A673 (cell line): ENCODE measurements around the gene PRPF6. TPM values are rescaled to one million over a fixed set of nuclear protein-coding genes. Genes with fewer than 3 reads are reported as not detected.

Experiments used
- BruUV-seq: library from RNA; stranded (reverse); fragments of 400-500 nt; replicated peaks from 2 replicates; lab custom pipeline; 2021; lab: Mats Ljungman, UMichigan
- CTCF ChIA-PET: fragments of 300-600 bp; sonication (Branson Sonifier 250); formaldehyde crosslinking; loops from one replicate; lab custom pipeline; 2022; ENCODE audit warnings: antibody characterized with exemption; lab: Charles Lee
- POLR2A ChIA-PET: fragments of 300-600 bp; sonication (Branson Sonifier 250); formaldehyde crosslinking; loops from one replicate; lab custom pipeline; 2022; ENCODE audit warnings: antibody characterized with exemption; ENCODE audit not compliant: low non-redundant PET; lab: Charles Lee
- DNase-seq: peaks from one replicate; pipeline ENCODE4 v3.0.0-alpha.2; 2015; ENCODE audit warnings: low spot score
- H3K27ac ChIP-seq: fragments of 200-600 bp; sonication (generic); 2 replicates; pipeline ENCODE4 v1.5.1; 2016; ENCODE audit warnings: mixed run types, low read depth, mild to moderate bottlenecking, mixed read lengths, antibody characterized with exemption, low read length; ENCODE audit not compliant: poor library complexity, severe bottlenecking
- H3K27me3 ChIP-seq: fragments of 200-600 bp; sonication (generic); replicated peaks from 2 replicates; pipeline ENCODE4 v1.6.1; 2017; ENCODE audit warnings: mixed run types, low read depth, mild to moderate bottlenecking, mixed read lengths, antibody characterized with exemption, low read length; ENCODE audit not compliant: insufficient read depth, poor library complexity
- H3K36me3 ChIP-seq: fragments of 200-600 bp; sonication (generic); 2 replicates; pipeline ENCODE4 v1.6.1; 2016; ENCODE audit warnings: mixed run types, mild to moderate bottlenecking, mixed read lengths, antibody characterized with exemption, low read length; ENCODE audit not compliant: insufficient read depth, poor library complexity, severe bottlenecking
- H3K4me1 ChIP-seq: fragments of 200-600 bp; sonication (generic); 2 replicates; pipeline ENCODE4 v1.6.1; 2017; ENCODE audit warnings: mixed run types, mild to moderate bottlenecking, mixed read lengths, antibody characterized with exemption, low read length; ENCODE audit not compliant: insufficient read depth, poor library complexity, severe bottlenecking
- H3K4me3 ChIP-seq: fragments of 200-600 bp; sonication (generic); 2 replicates; pipeline ENCODE4 v1.5.1; 2016; ENCODE audit warnings: low read depth, mixed run types, mild to moderate bottlenecking, mixed read lengths, low read length; ENCODE audit not compliant: poor library complexity, severe bottlenecking
- H3K9me3 ChIP-seq: fragments of 200-600 bp; sonication (generic); 2 replicates; pipeline ENCODE4 v1.6.1; 2016; ENCODE audit warnings: mixed run types, low read depth, mild to moderate bottlenecking, mixed read lengths, antibody characterized with exemption, low read length; ENCODE audit not compliant: poor library complexity, severe bottlenecking
- EZH2 ChIP-seq: fragments of 200-600 bp; sonication (generic); IDR thresholded peaks from 2 replicates; pipeline ENCODE4 v1.6.1; 2017; ENCODE audit warnings: borderline replicate concordance, low read depth, mild to moderate bottlenecking, mixed read lengths, antibody characterized with exemption, low read length; ENCODE audit not compliant: poor library complexity, severe bottlenecking
- intact Hi-C: fragments of 100-400 bp; cut with micrococcal nuclease; formaldehyde crosslinking; loops from one replicate; pipeline ENCODE4 v1.10.0; 2022; ENCODE audit not compliant: unreplicated experiment
- total RNA-seq: library from RNA; stranded (reverse); gene quantifications from 2 replicates; pipeline ENCODE4 v1.2.3, GENCODE V29; 2021
- TF ChIP-seq, protein P1 (sequence below): fragments of 300-800, 200-600 bp; sonication (generic); conservative IDR thresholded peaks from 2 replicates; pipeline ENCODE4 v1.5.1; 2017; ENCODE audit warnings: low read depth, mild to moderate bottlenecking, antibody characterized with exemption, low read length, moderate library complexity, mixed read lengths

The PRPF6 gene
- total RNA-seq, 1 experiment from 2014 or later: 86.3 TPM

DNA sequence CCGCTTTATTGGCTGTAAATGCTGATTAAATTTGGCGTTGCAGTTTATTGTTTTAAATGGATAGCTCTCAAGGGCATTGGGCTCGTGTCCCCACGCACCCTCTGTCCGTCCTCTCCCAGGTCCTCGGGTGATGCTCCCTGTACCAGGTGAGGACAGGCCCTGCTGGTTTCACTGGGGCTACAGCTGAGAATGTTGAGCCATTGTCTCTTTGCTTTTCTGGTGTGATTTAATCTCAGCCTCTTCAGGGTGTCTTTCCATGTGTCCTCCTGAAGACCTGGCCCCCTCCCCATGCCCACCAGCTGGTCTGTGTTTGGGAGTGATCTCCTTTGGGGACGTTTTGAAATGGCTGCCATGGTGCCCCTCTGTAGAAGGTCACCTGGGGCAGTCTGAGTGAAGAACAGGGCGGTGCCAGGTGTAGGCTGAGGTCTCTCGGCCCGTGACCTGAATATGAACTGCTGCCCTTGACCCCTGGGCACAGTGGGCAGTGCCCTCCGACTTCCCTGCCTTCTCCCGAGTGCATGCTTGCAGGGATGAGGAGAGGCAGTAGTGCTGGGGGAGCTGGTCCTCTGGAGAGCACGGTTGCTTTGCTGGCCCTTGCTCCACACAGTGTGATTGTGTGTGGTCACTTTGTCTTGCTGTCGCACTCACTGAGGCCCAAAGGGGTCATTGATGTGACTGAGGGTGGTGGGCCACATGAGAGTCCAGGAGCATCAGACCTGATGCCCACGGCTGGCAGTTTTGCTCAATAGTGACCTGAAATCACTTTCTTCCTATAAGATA lies 42.6 kb downstream of the PRPF6 start:
- intact Hi-C loops: no loop called here
- POLR2A ChIA-PET: no interaction called here
- TF ChIP-seq EZH2: no peak
- TF ChIP-seq, protein P1, sequence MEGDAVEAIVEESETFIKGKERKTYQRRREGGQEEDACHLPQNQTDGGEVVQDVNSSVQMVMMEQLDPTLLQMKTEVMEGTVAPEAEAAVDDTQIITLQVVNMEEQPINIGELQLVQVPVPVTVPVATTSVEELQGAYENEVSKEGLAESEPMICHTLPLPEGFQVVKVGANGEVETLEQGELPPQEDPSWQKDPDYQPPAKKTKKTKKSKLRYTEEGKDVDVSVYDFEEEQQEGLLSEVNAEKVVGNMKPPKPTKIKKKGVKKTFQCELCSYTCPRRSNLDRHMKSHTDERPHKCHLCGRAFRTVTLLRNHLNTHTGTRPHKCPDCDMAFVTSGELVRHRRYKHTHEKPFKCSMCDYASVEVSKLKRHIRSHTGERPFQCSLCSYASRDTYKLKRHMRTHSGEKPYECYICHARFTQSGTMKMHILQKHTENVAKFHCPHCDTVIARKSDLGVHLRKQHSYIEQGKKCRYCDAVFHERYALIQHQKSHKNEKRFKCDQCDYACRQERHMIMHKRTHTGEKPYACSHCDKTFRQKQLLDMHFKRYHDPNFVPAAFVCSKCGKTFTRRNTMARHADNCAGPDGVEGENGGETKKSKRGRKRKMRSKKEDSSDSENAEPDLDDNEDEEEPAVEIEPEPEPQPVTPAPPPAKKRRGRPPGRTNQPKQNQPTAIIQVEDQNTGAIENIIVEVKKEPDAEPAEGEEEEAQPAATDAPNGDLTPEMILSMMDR: no peak
- Histone ChIP-seq H3K27ac (no peak overlapping the region), H3K27me3 (no peaks in the 10 kb centered on the region), H3K4me3 (no peak overlapping the region), H3K36me3 (peaks cover 45% of the 10 kb centered on the region), H3K9me3 (no peaks in the 10 kb centered on the region), H3K4me1 (no peaks in the 10 kb centered on the region)
- CTCF ChIA-PET: no interaction called here
- DNase-seq: no peak
- BruUV-seq: no TSS peak

DNA sequence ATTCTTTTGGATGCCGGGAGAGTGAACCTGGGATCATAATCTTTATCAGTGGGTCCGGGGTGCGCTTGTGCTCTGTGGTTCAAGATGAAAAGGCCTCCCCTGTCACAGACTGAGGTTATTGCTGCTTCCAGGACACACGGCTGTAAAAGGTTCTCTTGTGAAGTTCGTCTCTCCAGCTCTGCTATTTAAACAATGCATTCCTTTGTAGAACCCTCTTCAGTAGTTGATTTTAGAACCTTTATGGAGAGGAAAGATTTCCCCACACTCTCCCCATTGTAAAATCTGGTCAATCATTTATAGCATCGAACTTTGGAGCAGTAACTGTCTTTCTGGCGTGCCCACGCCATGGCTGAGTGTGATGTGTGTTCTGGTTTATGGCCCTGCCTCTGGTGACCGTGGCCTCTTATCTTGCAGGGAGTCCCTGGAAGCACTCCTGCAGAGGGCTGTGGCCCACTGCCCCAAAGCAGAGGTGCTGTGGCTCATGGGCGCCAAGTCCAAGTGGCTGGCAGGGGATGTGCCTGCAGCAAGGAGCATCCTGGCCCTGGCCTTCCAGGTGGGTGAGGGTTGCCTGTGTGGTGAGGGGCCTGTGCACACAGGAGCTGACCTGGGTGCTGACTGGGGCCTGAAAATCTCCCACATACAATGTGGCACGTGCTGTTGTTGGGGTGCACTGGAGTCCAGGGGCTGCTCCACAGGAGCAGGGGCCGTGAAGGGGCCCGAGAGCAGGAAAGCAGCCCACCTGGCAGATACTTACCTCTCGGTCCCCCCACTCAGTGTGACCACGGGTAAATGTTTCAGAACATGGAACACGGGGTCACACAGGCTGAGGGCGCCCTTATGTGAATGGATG lies 43.4 kb downstream of the PRPF6 start:
- no TSS peak for BruUV-seq
- intact Hi-C loops: no loop called here
- Histone ChIP-seq H3K27me3 (no peaks in the 10 kb centered on the region), H3K27ac (no peak overlapping the region), H3K9me3 (no peaks in the 10 kb centered on the region), H3K36me3 (peaks cover 40% of the 10 kb centered on the region), H3K4me3 (no peak overlapping the region), H3K4me1 (no peaks in the 10 kb centered on the region)
- ChIA-PET POLR2A (no interaction called here), CTCF (no interaction called here)
- TF ChIP-seq, protein P1: no peak
- no peak for TF ChIP-seq EZH2
- no peak for DNase-seq

DNA sequence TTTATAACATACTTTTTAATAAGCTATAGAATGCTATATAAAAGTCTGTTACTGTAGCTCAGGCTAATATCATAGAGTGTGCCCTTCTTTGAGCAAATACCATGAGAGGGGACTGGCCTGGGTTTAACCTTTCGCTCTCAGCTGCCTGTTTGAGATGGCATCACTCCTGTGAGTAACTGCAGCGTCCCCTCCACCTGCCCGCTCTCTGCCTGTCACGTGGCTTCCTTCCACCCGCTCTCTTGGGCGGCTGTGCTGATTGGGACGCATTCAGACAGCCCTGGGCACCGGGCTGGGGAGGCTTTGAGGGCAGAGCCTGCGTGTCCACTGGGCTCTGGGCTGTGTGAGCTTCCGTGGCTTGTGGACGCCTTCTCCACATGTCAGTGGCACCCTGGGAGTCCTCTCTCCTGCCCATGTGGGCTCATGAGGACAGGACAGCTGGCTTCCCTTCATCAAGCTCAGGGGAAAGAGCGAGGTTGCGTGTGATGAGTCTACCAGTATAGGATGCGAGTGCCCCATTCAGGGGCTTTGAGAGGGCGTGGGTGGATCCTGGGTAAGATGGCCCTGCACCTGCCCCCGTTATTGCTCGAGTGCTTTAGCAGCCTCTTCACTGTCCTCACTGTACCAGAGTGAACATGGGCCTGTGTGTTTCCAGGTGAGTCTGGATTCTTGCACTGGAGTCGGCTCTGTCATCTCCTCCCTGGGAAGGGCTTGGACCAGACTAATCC lies 44.3 kb downstream of the PRPF6 start:
- intact Hi-C loops: no loop called here
- no peak for DNase-seq
- H3K4me3 ChIP-seq: no peak overlapping the region
- no peaks in the 10 kb centered on the region for H3K9me3 ChIP-seq
- TF ChIP-seq, protein P1: no peak
- no peak for TF ChIP-seq EZH2
- no peak overlapping the region for H3K27ac ChIP-seq
- no peaks in the 10 kb centered on the region for H3K4me1 ChIP-seq
- peaks cover 41% of the 10 kb centered on the region for H3K36me3 ChIP-seq
- CTCF ChIA-PET: no interaction called here
- POLR2A ChIA-PET: no interaction called here
- BruUV-seq: no TSS peak
- H3K27me3 ChIP-seq: no peaks in the 10 kb centered on the region
